DMS153 treated with DMSO at 0.1 percent for 48 hours (cell line): Measurements from ENCODE around the gene WDR31.
"Not testable (repeated sequence)": the region's sequence is repeated elsewhere in the genome, so short reads cannot be mapped to it uniquely, and the experiment has no call there.

ENCODE experiments used
- DNase-seq: peaks from one replicate; lab custom pipeline; 2025; ENCODE audit not compliant: unreplicated experiment; lab: John Stamatoyannopoulos, UW

Gene WDR31

DNA sequence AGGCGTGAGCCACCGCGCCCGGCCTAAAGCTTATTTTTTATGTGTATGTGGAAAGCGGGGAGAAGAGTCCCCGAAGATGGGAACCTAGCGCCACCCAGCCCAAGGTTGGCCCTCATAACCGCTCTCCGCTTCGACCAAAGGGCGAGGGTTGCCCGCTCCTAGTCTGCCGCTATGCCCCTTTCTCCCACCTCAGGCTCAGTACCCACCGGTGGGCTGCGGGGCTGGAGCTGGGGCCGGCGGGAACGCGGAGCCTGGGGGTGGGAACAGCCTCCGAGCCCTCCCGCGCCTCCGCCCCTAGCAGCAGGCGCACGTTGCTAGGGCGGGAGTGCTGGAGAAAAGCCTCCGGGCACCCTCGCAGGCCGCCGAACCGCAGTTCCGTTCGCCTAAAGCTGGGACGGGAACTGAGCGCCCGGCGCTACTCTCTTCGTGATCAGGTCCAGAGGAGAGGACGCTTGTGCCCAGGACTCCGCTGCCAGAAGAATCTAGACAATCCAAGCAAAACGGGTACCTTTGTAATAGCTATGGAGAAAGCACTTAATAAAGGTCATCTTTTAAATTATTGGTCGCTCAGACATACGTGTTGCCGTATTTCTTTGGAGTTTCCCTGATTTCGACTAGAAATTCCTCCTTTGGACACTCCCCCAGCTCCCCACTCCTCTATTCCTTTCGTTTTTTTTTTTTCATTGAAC lies at the start of gene WDR31:
Gene WDR31, minus strand, starts transcription at position 265 of the 689 bp plus-strand sequence. CDS start 8,253 bp downstream, outside the sequence.
- DNase-seq: peak; percentile 81

GRCh38 chr9:113389451-113389850 lies 49.4 kb upstream of the WDR31 start:
- no peak for DNase-seq

GRCh38 chr9:113388833-113389232 lies 48.8 kb upstream of the WDR31 start:
- DNase-seq: no peak

GRCh38 chr9:113387560-113388230 lies 47.6 kb upstream of the WDR31 start:
- no peak for DNase-seq

DNA sequence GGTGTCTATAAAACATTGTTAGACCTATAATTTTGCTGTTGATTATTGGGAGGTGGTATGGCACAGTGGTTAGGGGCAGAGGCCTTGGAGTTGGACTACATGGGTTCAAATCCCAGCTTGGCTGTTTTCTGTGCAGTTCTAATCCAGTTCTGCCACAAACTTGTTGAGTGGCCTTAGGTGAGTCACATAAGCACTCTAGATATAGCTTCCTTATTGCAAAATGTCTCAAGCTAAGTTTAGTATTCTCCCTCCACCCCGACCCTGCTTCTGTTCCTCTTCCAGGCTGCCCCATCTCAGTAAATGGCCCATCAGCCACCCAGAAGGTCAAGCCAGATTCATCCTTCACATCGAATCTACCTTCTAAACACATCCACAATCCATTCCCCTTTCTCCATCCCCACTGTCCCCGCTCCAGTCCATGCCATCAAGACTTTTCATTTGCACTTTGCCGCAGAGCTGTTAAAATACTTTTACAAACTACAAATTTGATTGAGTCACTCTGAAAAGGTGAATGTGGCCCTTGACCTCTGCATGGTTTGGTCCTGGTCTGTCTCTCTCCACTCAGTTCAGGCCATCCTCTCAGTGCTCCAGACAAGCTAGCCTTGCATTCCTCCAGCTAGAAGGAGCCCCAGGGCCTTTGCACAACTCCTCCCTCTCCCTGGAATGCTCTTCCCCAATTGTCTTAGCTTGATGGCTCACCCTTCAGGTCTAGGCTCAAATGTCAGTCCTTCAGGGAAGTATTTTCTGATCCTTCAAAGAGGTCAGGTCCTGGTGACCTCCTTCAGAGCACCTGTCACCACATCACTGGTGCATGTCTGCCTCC lies 46.7 kb upstream of the WDR31 start:
- DNase-seq: no peak

DNA sequence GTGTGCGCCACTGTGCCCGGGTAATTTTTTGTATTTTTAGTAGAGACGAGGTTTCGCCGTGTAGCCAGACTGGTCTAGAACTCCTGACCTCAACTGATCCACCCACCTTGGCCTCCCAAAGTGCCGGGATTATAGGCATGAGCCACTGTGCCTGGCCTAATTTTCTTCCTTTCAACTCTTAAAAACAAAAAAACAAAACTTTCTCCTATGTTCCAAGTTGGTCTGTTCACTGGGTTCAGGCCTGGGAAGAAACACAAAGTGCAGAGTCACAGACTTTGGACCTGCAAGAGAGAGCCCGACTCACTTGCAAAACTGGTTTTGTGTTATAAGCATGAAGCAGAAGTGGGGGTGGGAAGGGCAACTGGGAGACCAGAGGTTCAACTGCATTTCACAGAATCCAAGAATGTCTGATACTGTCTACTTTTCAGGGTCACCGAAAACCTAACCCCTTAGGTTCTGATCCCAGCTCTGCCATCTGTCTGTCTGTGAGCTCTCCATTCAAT lies 41.9 kb upstream of the WDR31 start:
- DNase-seq: no peak

GRCh38 chr9:113381441-113381840 lies 41.4 kb upstream of the WDR31 start:
- not testable (repeated sequence) for DNase-seq

GRCh38 chr9:113380869-113381378 lies 40.8 kb upstream of the WDR31 start:
- DNase-seq: no peak

- DNase-seq: not testable (repeated sequence)
Measured at GRCh38 chr9:113379829-113380210, 39.7 kb upstream of the WDR31 start.

DNA sequence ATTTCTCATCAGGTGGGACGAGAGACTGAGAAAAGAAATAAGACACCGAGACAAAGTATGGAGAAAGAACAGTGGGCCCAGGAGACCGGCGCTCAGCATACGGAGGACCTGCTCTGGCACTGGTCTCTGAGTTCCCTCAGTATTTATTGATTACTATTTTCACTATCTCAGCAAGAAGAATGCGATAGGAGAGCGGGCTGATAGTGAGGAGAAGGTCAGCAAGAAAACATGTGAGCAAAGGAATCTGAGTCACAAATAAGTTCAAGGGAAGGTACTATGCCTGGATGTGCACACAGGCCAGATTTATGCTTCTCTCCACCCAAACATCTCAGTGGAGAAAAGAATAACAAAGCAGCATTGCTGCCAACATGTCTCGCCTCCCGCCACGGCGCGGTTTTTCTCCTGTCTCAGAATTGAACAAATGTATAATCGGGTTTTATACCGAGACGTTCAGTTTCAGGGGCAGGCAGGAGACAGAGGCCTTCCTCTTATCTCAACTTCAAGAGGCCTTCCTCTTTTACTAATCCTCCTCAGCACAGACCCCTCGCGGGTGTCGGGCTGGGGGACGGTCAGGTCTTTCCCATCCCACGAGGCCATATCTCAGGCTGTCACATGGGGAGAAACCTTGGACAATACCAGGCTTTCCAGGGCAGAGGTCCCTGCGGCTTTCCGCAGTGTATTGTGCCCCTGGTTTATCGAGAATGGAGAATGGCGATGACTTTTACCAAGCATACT lies 39.2 kb upstream of the WDR31 start:
- DNase-seq: not testable (repeated sequence)

DNA sequence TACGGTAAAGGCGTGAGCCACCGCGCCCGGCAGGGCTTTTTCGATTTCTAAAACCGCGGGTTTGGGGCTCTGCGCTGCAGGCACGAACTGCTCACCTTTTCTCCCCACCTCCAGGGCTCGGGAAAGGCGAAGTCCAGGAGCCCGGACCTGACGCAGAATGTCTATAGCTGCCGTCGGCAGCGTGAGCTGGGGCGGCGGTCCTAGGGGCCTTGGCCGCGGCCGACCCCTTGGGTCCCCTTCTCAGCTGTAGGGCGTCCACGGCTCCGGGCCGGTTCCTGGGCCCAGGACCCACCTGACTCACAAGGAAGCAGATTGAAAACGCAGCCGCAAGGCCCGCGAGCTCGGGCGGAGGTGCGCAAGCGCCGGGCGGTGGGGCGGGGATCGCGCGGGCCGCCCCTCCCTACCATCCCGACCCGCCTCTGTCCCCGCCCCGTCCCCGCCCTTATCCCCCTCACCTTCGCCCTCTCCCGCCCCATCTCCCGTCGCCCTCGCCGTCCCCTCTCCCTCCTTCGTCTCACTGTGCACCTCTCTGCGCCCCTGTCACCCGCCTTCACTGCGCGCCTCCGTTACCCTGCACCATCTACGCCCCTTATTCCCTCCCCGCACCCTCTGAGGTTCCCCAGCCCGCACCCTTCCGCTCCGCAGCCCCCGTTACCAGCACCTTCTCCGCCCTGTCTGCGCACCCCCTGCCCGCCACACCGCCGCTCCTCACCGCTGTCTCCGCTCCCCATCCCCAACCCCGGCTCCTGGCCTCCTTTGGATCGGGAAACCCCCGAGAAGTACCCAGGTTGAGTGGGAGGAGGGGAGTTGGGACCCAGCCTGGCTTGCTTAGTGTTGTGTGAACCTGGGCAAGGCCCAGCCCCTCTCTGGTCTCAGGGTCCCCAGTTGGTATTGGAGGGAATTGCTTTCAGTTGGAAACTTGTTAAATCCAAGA lies 36.8 kb upstream of the WDR31 start, which contains the start of gene HDHD3:
Gene HDHD3, minus strand, starts transcription at position 353 of the 934 bp plus-strand sequence. CDS start 2,632 bp downstream, outside the sequence.
- DNase-seq: no peak

GRCh38 chr9:113375057-113376023 lies 35.3 kb upstream of the WDR31 start:
- no peak for DNase-seq

GRCh38 chr9:113373676-113374392 lies 33.8 kb upstream of the WDR31 start:
- no peak for DNase-seq

DNA sequence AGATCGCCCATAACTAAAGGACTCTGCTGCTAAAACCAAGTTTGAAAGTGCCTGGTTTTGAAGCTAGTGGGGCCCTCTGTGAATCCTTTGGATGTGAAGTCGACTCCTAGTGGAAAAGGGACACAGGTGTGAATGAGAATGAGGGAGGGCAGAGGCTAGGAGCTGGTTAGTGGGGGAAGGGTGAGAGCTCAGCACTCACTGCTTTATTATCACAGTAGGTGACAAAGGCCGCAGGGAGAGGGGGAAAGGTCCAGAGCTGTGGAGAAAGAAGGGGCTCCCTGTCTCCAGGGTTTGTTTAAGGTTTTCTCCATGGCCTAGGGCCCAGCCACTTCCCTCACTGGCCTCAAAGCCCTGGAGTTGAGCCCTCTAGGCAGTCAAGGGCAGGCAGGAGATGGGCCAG lies 33.2 kb upstream of the WDR31 start:
- DNase-seq: no peak

DNA sequence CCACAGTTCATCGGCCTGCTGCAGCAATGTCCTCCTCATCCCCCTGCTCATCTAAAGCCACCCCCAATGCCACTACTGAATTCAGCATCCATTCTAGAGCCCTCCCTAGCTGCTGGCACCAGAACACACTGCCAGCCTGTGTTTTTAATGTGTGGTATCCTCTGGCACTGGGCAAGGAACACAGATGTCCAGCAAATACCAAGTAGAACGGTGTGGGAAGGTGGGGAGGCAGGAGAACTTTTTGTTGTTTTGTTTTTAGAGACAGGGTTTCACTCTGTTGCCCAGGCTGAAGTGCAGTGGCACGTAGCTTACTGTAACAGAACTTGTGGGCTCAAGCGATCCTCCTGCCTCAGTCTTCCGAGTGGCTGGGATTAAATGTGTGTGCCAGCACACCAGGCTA lies 32.0 kb upstream of the WDR31 start:
- DNase-seq: no peak

- DNase-seq: no peak
Measured at GRCh38 chr9:113370806-113371325, 30.8 kb upstream of the WDR31 start.

DNA sequence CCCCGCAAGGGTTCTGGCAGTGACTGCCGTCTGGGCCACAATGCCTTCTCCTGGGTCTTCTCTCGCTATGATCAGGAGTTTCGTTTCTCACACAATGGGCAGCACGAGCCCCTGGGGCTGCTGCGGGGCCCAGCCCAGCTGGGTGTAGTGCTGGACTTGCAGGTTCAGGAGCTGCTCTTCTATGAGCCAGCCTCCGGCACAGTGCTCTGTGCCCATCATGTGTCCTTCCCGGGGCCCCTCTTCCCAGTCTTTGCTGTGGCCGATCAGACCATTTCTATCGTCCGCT lies 29.7 kb upstream of the WDR31 start:
- no peak for DNase-seq
